NCI-H2171 treated with DMSO at 0.1 percent for 48 hours (cell line): ENCODE results near the gene GRIK2.

Experiments used
- DNase-seq: peaks from one replicate; lab custom pipeline; 2025; lab: John Stamatoyannopoulos, UW

Gene GRIK2

GRCh38 chr6:101454106-101454676 lies 60.7 kb downstream of the GRIK2 start:
- peak; percentile 80 for DNase-seq

- DNase-seq: no peak
These were observed 64.8 kb downstream of the GRIK2 start for GRCh38 chr6:101458336-101458735.

GRCh38 chr6:101458826-101459225 lies 65.3 kb downstream of the GRIK2 start:
- no peak for DNase-seq

DNA sequence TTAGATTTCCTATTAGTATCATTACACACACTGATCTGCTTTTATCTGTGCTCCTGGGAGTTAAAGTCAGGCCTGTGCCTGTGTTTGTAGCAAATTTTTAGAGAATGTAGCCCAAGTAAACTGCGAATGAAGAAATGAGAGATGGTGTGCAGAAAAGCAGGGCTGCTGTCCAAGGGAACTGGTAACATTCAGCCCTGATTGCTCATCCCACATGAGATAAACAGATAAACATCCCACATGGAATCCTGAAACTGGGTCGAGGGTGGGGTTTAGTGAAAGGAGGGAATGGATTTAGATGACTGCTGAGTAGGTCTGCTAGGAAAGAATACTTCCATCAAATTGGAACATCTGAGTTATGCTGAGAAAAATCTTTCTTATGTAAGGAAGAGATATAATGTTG lies 69.1 kb downstream of the GRIK2 start:
- no peak for DNase-seq

GRCh38 chr6:101465863-101466262 lies 72.4 kb downstream of the GRIK2 start:
- DNase-seq: peak; percentile 56

DNA sequence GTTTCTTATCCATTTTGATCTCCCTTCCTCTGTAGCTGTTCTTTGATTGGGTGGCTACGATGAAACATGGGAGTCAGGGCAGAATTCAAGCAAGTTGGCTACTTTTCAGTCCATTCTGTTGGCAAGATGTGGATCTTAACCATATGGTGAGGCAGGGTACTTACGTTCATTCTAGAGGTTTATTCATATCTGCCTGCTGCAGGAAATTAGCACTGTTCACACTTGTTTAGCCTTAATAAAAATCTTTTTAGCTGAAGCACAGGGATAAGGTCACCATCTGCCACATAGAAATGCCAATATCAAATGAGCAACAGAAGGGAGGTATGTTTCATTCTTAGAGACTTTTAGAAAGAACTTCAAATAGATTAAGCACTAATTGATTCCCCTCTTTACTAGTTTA lies 83.9 kb downstream of the GRIK2 start:
- peak; percentile 97 for DNase-seq

DNA sequence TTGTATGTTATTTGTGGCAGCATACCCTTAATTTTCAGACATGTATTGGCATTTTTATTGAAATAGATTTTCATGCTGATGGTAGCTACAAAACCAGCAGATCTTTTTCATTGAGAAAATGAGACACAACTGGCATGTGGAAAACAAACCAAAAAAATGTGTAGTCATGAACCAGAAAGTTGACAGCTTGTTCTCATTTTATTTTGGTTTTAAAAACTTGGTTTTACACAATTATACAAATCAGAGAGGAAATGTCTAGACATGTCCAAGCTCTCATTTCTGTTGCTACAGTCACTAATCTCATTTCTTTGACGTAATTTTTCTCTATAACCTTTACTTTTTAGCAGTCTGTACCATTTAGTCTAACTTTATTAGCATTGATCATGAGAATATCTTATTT lies 85.4 kb downstream of the GRIK2 start:
- DNase-seq: no peak

GRCh38 chr6:101482606-101483005 lies 89.1 kb downstream of the GRIK2 start:
- DNase-seq: no peak

DNA sequence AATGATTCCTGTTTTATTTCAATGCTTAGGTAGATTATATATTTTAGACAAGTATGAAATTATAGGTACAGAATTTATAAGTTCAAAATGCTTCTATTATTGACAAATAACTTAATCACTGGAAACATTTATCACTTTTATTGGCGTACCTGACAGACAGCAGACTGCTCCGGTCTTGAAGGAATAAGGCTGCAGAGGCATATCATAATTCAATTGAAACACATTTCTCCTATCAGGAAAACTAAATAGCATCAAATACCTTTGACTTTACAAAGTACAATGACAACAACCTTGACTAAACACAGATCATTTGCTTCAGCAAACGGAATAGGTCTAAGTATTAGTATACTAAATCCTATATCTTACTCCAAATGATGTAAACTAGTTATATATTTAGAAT lies 91.3 kb downstream of the GRIK2 start:
- no peak for DNase-seq

GRCh38 chr6:101486124-101486523 lies 92.6 kb downstream of the GRIK2 start:
- no peak for DNase-seq

DNA sequence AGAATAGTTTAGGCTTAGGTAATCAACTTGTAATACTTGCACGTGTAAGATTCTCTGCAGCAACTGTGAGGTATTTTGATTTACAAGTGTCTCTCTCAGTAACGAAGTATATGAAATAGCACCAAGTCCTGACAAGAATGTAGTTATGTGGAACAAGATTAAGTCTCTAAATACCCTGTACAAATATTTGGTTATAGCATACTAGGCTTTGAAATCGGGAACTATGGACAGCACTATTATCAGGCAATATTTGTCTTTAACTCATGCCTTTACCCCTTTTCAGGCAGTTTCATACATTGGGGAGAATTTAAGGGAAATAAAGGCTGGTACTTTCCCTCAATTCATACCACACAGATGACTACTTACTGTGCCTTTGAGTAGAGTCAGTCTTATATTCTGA lies 93.2 kb downstream of the GRIK2 start:
- DNase-seq: no peak

GRCh38 chr6:101489456-101489855 lies 95.9 kb downstream of the GRIK2 start:
- no peak for DNase-seq

DNA sequence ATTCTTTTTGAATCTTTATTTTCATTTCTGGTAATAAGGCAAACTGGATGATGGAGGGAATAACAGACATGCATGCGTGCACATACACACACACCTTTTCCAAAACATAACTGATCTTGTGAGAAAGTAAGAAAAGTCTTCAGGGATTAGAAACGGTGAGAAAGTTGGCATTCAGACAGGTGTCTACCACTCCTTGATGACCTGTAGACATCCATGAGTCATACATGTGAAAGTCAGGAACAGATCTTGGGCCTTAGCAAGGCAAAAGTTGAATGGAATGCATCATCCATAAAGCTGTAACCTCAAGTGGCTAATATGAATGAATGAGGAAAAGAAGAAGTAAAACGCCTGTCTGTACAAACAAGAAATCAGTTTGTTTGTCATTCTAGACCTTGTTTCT lies 97.3 kb downstream of the GRIK2 start:
- DNase-seq: no peak

- no peak for DNase-seq
These were observed 109.3 kb downstream of the GRIK2 start for GRCh38 chr6:101502818-101503217.

GRCh38 chr6:101509536-101509935 lies 116.0 kb downstream of the GRIK2 start:
- no peak for DNase-seq

GRCh38 chr6:101513181-101513580 lies 119.7 kb downstream of the GRIK2 start:
- DNase-seq: no peak

DNA sequence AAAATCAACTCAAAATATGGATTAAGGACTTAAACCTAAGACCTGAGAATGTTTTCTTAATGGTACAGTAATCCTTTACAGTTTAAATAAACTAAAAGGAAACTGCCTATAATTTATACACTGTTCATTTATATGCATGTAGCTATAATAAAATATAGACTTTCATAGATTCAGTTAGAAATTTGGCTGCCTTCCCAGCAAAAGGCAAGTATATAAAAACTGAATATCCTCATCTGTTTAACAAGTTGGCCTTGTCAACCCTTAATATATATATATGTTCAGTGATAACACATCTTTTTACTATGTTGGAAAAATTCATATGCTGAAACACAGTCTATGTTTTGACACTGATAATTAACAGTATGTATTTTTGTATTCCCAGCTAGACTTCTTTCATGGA lies 123.1 kb downstream of the GRIK2 start:
- DNase-seq: no peak

DNA sequence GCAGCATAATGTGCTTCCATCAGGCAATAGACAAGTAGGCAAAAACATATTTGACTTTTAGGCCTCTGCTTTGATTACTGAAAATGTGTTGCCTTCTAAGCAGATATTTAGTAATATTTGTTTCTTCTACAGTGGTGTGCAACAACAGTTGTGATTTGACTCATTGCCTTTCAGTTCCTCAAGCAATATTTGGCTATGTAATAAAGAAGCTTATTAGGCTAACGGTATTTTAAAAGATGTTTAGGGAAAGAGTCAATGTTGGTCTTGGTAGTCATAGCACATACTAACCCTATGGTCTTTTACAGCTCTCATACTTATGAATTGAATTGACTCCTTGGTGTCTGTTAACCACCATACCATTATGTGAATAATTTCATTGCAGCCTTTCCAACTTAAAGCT lies 124.1 kb downstream of the GRIK2 start:
- DNase-seq: no peak

- DNase-seq: no peak
These were observed 128.7 kb downstream of the GRIK2 start for GRCh38 chr6:101522254-101522653.

GRCh38 chr6:101527467-101527866 lies 134.0 kb downstream of the GRIK2 start:
- DNase-seq: no peak

- no peak for DNase-seq
These were observed 135.3 kb downstream of the GRIK2 start for GRCh38 chr6:101528801-101529200.

- DNase-seq: no peak
These were observed 138.0 kb downstream of the GRIK2 start for GRCh38 chr6:101531538-101531937.

GRCh38 chr6:101534386-101534785 lies 140.9 kb downstream of the GRIK2 start:
- DNase-seq: no peak

- no peak for DNase-seq
These were observed 141.3 kb downstream of the GRIK2 start for GRCh38 chr6:101534821-101535220.
